ENCODE measurements around the gene KIAA1671. TPM values are rescaled to one million over a fixed set of nuclear protein-coding genes. Genes with fewer than 3 reads are reported as not detected.

The KIAA1671 gene
- total and polyA plus RNA-seq, 2 donors (not counting 1 experiment from before 2014, with no cell fraction given): 0.01 to 0.02 TPM

DNA sequence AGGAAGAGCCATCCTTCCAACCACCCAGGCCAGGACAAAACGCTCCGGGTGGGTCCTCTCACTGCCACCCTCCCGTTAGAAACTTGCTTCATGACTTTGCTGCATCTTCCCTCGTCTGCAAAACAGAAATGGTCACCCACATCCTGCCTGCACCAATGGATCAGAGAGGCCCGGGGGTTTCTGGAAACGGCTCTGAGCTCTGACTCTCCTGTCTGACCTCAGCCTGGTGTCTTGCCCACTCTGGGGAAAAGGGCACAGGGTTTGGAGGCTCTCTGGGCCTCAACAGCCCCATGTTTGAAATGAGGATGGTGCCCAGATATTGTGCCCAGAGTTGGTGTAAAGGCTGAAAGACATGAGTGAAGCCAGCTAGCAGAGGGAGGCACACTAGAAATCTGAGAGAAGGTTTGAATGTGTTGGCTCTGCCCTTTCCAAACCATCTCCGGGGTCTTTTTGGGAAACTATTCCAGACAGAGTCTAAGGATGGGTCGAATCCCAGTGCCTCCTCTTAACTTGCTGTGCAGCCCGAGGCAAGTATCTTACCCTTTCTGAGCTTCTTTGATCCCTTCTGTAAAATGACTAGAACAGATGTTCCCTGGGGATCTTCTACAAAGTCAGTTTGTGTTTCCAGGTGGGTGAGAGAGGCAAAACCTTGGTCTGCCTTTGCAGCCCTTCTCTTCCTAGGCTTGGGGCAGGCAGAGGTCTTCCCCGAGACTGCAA, 249.2 kb downstream of the KIAA1671 start:
- ChIA-PET POLR2A (no interaction called here), CTCF (interaction anchor here (0.6 to 3.4 kb wide), 13 partner anchors 8 to 1159 kb away, joined by 3 to 16 read pairs (median 4); no protein-coding TSS in a partner anchor)
- H3K27me3 Mint-ChIP-seq: peaks cover 11% of the 10 kb centered on the region
- H3K27ac Mint-ChIP-seq: no peak overlapping the region
- DNase-seq (no peak), ATAC-seq (ENCODE audit: low read depth) (no peak)
- H3K79me2 ChIP-seq (ENCODE audit: control insufficient read depth, insufficient read depth, low read length): no peaks in the 10 kb centered on the region
- H3K4me1 ChIP-seq (ENCODE audit: control insufficient read depth in 2 of 2, insufficient read depth in 2 of 2, low read length in 2 of 2): no peaks in the 10 kb centered on the region
- no peak overlapping the region for H3K4me2 ChIP-seq (replicated peaks; ENCODE audit: low read depth, low read length, poor library complexity, severe bottlenecking)
- no peak overlapping the region for H3K27ac ChIP-seq (ENCODE audit: low read length in 2 of 2)
- no peak overlapping the region for H2AFZ ChIP-seq (ENCODE audit: insufficient read depth, low read depth, low read length, poor library complexity, severe bottlenecking)
- no peak overlapping the region for H3K4me3 Mint-ChIP-seq
- intact Hi-C loops (cut with micrococcal nuclease): loop anchor here (2.0 kb wide), 1 partner anchor 571 kb away; no protein-coding TSS in a partner anchor
- TF ChIP-seq, protein P1, sequence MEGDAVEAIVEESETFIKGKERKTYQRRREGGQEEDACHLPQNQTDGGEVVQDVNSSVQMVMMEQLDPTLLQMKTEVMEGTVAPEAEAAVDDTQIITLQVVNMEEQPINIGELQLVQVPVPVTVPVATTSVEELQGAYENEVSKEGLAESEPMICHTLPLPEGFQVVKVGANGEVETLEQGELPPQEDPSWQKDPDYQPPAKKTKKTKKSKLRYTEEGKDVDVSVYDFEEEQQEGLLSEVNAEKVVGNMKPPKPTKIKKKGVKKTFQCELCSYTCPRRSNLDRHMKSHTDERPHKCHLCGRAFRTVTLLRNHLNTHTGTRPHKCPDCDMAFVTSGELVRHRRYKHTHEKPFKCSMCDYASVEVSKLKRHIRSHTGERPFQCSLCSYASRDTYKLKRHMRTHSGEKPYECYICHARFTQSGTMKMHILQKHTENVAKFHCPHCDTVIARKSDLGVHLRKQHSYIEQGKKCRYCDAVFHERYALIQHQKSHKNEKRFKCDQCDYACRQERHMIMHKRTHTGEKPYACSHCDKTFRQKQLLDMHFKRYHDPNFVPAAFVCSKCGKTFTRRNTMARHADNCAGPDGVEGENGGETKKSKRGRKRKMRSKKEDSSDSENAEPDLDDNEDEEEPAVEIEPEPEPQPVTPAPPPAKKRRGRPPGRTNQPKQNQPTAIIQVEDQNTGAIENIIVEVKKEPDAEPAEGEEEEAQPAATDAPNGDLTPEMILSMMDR (IDR thresholded peaks at IDR 0.05): no peak
- TF ChIP-seq EZH2 (IDR thresholded peaks at IDR 0.05; ENCODE audit: borderline replicate concordance, insufficient read depth, low read depth, low read length, poor library complexity, severe bottlenecking): no peak
- no peak overlapping the region for H3K9ac ChIP-seq (ENCODE audit: low read length)
- H3K27me3 ChIP-seq (replicated peaks in 1 of 4; ENCODE audit: control extremely low read depth in 1 of 4, control insufficient read depth in 3 of 4, insufficient read depth in 4 of 4, low read length in 3 of 4): no peaks in the 10 kb centered on the region
- no peak overlapping the region for H3K4me3 ChIP-seq (ENCODE audit: control extremely low read depth in 1 of 5, extremely low read depth in 1 of 5, insufficient read depth in 1 of 5, low read depth in 2 of 5, low read length in 4 of 5)
- H3K9me3 Mint-ChIP-seq (ENCODE audit: insufficient read depth): no peaks in the 10 kb centered on the region
- no peaks in the 10 kb centered on the region for H3K4me1 Mint-ChIP-seq
- H3K36me3 ChIP-seq (replicated peaks in 1 of 2; ENCODE audit: control extremely low read depth in 1 of 2, control insufficient read depth in 1 of 2, extremely low read depth in 1 of 2, insufficient read depth in 2 of 2, low read length in 1 of 2): no peaks in the 10 kb centered on the region
- peaks cover 0 to 2% (median 0%) of the 10 kb centered on the region in 3 donors for H3K9me3 ChIP-seq (ENCODE audit: control extremely low read depth in 1 of 3, control insufficient read depth in 2 of 3, insufficient read depth in 1 of 3, low read length in 2 of 3)
- no peaks in the 10 kb centered on the region for H4K20me1 ChIP-seq (ENCODE audit: control insufficient read depth, insufficient read depth, low read length, poor library complexity, severe bottlenecking)
- 55% methylated on average over 5 of the region's 10 CpGs for WGBS (ENCODE audit: insufficient coverage)

GRCh38 chr22:25202290-25202921, 249.9 kb downstream of the KIAA1671 start:
- no peak for TF ChIP-seq EZH2 (IDR thresholded peaks at IDR 0.05; ENCODE audit: borderline replicate concordance, insufficient read depth, low read depth, low read length, poor library complexity, severe bottlenecking)
- TF ChIP-seq, protein P1 (IDR thresholded peaks at IDR 0.05): peak; percentile 95
- Histone ChIP-seq H3K4me3 (ENCODE audit: control extremely low read depth in 1 of 5, extremely low read depth in 1 of 5, insufficient read depth in 1 of 5, low read depth in 2 of 5, low read length in 4 of 5) (no peak overlapping the region), H3K9ac (ENCODE audit: low read length) (no peak overlapping the region), H2AFZ (ENCODE audit: insufficient read depth, low read depth, low read length, poor library complexity, severe bottlenecking) (no peak overlapping the region), H3K27ac (ENCODE audit: low read length in 2 of 2) (no peak overlapping the region), H3K36me3 (replicated peaks in 1 of 2; ENCODE audit: control extremely low read depth in 1 of 2, control insufficient read depth in 1 of 2, extremely low read depth in 1 of 2, insufficient read depth in 2 of 2, low read length in 1 of 2) (no peaks in the 10 kb centered on the region), H3K9me3 (ENCODE audit: control extremely low read depth in 1 of 3, control insufficient read depth in 2 of 3, insufficient read depth in 1 of 3, low read length in 2 of 3) (peaks cover 0 to 2% (median 0%) of the 10 kb centered on the region in 3 donors), H3K4me1 (ENCODE audit: control insufficient read depth in 2 of 2, insufficient read depth in 2 of 2, low read length in 2 of 2) (no peaks in the 10 kb centered on the region), H4K20me1 (ENCODE audit: control insufficient read depth, insufficient read depth, low read length, poor library complexity, severe bottlenecking) (no peaks in the 10 kb centered on the region), H3K4me2 (replicated peaks; ENCODE audit: low read depth, low read length, poor library complexity, severe bottlenecking) (no peak overlapping the region), H3K79me2 (ENCODE audit: control insufficient read depth, insufficient read depth, low read length) (no peaks in the 10 kb centered on the region), H3K27me3 (replicated peaks in 1 of 4; ENCODE audit: control extremely low read depth in 1 of 4, control insufficient read depth in 3 of 4, insufficient read depth in 4 of 4, low read length in 3 of 4) (no peaks in the 10 kb centered on the region)
- Mint-ChIP-seq H3K4me1 (no peaks in the 10 kb centered on the region), H3K9me3 (ENCODE audit: insufficient read depth) (no peaks in the 10 kb centered on the region), H3K27me3 (peaks cover 10% of the 10 kb centered on the region), H3K4me3 (no peak overlapping the region), H3K27ac (no peak overlapping the region)
- POLR2A ChIA-PET: no interaction called here
- intact Hi-C loops (cut with micrococcal nuclease): loop anchor here (2.0 kb wide), 1 partner anchor 570 kb away; no protein-coding TSS in a partner anchor
- ATAC-seq (ENCODE audit: low read depth) (peak; percentile 54), DNase-seq (peak; percentile 54)
- 45% methylated on average over 12 of the region's 15 CpGs for WGBS (ENCODE audit: insufficient coverage)
- CTCF ChIA-PET: interaction anchor here (0.6 to 3.4 kb wide), 13 partner anchors 8 to 1159 kb away, joined by 3 to 16 read pairs (median 4); no protein-coding TSS in a partner anchor
